Sigmoid colon (tissue), 4 donors: ENCODE measurements around the gene CDKAL1.

Experiments used
- EP300 ChIP-seq, 4 donors: sonication (generic); formaldehyde crosslinking; IDR thresholded peaks; one replicate each; pipeline ENCODE4 v1.6.1; 2017; ENCODE audit warnings: antibody characterized with exemption in 4 of 4
- POLR2AphosphoS5 ChIP-seq, 4 donors: sonication (generic); formaldehyde crosslinking; IDR thresholded peaks; one replicate each; pipeline ENCODE4 v1.6.1; 2017; ENCODE audit warnings: antibody characterized with exemption in 4 of 4
- TF ChIP-seq, protein P1 (sequence below), 4 experiments: fragments of 450-650 bp in 3 of 4; fragments of 200-600 bp in 1 of 4; IDR thresholded peaks; one replicate each; pipeline ENCODE4 v1.5.1; 2016 to 2019; ENCODE audit warnings: antibody characterized with exemption in 4 of 4, mild to moderate bottlenecking in 3 of 4, moderate library complexity in 2 of 4

DNA sequence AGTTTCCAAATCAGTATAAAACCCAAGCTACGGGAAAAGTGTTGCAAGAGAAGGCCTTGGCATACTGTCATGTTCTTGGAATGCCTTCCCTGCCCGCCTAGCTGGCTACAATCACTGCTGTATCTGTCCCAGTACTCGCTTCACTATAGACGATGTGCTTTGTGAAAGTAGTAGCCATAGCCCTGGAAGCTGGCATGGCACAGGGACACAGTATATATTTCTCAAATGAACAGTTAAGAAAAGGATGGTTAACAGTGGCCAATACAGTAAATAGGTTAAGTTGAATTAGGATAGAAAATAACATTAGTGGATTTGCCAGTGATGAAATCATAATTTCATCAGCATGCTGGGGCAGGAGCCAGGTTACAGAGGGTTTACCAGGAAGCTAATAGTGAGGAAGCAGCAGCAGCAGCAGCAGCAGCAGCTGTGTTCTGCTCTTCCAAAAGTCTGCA is 499.3 kb downstream of the CDKAL1 start:
- TF ChIP-seq, protein P1, sequence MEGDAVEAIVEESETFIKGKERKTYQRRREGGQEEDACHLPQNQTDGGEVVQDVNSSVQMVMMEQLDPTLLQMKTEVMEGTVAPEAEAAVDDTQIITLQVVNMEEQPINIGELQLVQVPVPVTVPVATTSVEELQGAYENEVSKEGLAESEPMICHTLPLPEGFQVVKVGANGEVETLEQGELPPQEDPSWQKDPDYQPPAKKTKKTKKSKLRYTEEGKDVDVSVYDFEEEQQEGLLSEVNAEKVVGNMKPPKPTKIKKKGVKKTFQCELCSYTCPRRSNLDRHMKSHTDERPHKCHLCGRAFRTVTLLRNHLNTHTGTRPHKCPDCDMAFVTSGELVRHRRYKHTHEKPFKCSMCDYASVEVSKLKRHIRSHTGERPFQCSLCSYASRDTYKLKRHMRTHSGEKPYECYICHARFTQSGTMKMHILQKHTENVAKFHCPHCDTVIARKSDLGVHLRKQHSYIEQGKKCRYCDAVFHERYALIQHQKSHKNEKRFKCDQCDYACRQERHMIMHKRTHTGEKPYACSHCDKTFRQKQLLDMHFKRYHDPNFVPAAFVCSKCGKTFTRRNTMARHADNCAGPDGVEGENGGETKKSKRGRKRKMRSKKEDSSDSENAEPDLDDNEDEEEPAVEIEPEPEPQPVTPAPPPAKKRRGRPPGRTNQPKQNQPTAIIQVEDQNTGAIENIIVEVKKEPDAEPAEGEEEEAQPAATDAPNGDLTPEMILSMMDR (IDR thresholded peaks at IDR 0.05), result no peak
- TF ChIP-seq POLR2AphosphoS5 (IDR thresholded peaks at IDR 0.05), result peak in 2 of 4 donors; percentile 9 to 28
- TF ChIP-seq EP300 (IDR thresholded peaks at IDR 0.05), result no peak
